HL-60 (cell line): ENCODE measurements around the gene ITIH3.

ENCODE experiments used
- DNase-seq, 2 experiments: peaks; one replicate each; pipeline ENCODE4 v3.0.0-alpha.2; 2010 to 2020; ENCODE audit warnings: low read depth in 1 of 2, low spot score in 1 of 2
- H3K27ac ChIP-seq: fragments of 250-450 bp; sonication (Bioruptor Pico); replicated peaks from 2 replicates; pipeline ENCODE4 v1.5.1; 2020; ENCODE audit warnings: mild to moderate bottlenecking, moderate library complexity
- H3K27me3 ChIP-seq: fragments of 250-450 bp; sonication (Bioruptor Pico); 2 replicates; pipeline ENCODE4 v1.5.1; 2021; ENCODE audit warnings: mild to moderate bottlenecking, moderate library complexity; ENCODE audit not compliant: insufficient read depth, poor library complexity, severe bottlenecking
- H3K4me3 ChIP-seq: replicated peaks from 2 replicates; pipeline ENCODE4 v1.5.1; 2011; ENCODE audit warnings: mild to moderate bottlenecking, control low read depth, low read length; ENCODE audit not compliant: insufficient read depth
- GABPA ChIP-seq: IDR thresholded peaks from 2 replicates; pipeline ENCODE4 v1.6.1; 2012; ENCODE audit warnings: low read depth
- POLR2AphosphoS5 ChIP-seq: IDR thresholded peaks from 2 replicates; pipeline ENCODE4 v1.6.1; 2012; ENCODE audit warnings: low read depth
- SPI1 ChIP-seq: IDR thresholded peaks from 2 replicates; pipeline ENCODE4 v1.6.1; 2012; ENCODE audit warnings: low read depth, mild to moderate bottlenecking, borderline replicate concordance
- TF ChIP-seq, protein P1 (sequence below): IDR thresholded peaks from 2 replicates; pipeline ENCODE4 v1.6.1; 2012; ENCODE audit warnings: low read depth; ENCODE audit not compliant: insufficient replicate concordance
- TF ChIP-seq, protein P2 (sequence below): IDR thresholded peaks from one replicate; pipeline ENCODE4 v1.5.1; 2011; ENCODE audit warnings: low read length, control low read depth, inconsistent platforms; ENCODE audit not compliant: insufficient read depth

Gene ITIH3

DNA sequence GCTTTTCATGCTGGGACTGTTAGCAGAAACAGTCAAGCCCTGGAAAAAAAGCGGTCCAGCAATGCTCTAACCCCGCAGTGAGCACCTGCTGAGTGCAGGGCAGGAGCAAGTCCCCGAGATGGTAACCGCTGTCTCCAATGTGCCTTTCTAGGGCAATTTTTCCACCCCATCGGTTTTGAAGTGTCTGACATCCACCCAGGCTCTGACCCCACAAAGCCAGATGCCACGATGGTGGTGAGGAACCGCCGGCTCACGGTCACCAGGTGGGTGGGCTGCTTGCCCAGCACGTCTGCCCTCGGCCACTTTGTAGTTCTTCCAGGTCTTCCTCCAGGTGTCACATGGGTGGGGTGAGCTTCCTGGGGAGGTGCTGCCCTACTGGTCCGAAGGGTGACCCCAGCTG, 3.2 kb upstream of the ITIH3 start:
- H3K4me3 ChIP-seq, result no peak overlapping the region
- no peaks in the 10 kb centered on the region for H3K27me3 ChIP-seq
- no peak overlapping the region for H3K27ac ChIP-seq
- DNase-seq, result no peak
- TF ChIP-seq, protein P1, sequence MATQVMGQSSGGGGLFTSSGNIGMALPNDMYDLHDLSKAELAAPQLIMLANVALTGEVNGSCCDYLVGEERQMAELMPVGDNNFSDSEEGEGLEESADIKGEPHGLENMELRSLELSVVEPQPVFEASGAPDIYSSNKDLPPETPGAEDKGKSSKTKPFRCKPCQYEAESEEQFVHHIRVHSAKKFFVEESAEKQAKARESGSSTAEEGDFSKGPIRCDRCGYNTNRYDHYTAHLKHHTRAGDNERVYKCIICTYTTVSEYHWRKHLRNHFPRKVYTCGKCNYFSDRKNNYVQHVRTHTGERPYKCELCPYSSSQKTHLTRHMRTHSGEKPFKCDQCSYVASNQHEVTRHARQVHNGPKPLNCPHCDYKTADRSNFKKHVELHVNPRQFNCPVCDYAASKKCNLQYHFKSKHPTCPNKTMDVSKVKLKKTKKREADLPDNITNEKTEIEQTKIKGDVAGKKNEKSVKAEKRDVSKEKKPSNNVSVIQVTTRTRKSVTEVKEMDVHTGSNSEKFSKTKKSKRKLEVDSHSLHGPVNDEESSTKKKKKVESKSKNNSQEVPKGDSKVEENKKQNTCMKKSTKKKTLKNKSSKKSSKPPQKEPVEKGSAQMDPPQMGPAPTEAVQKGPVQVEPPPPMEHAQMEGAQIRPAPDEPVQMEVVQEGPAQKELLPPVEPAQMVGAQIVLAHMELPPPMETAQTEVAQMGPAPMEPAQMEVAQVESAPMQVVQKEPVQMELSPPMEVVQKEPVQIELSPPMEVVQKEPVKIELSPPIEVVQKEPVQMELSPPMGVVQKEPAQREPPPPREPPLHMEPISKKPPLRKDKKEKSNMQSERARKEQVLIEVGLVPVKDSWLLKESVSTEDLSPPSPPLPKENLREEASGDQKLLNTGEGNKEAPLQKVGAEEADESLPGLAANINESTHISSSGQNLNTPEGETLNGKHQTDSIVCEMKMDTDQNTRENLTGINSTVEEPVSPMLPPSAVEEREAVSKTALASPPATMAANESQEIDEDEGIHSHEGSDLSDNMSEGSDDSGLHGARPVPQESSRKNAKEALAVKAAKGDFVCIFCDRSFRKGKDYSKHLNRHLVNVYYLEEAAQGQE, result no peak
- TF ChIP-seq GABPA (no peak), SPI1 (no peak), POLR2AphosphoS5 (no peak)
- TF ChIP-seq, protein P2, sequence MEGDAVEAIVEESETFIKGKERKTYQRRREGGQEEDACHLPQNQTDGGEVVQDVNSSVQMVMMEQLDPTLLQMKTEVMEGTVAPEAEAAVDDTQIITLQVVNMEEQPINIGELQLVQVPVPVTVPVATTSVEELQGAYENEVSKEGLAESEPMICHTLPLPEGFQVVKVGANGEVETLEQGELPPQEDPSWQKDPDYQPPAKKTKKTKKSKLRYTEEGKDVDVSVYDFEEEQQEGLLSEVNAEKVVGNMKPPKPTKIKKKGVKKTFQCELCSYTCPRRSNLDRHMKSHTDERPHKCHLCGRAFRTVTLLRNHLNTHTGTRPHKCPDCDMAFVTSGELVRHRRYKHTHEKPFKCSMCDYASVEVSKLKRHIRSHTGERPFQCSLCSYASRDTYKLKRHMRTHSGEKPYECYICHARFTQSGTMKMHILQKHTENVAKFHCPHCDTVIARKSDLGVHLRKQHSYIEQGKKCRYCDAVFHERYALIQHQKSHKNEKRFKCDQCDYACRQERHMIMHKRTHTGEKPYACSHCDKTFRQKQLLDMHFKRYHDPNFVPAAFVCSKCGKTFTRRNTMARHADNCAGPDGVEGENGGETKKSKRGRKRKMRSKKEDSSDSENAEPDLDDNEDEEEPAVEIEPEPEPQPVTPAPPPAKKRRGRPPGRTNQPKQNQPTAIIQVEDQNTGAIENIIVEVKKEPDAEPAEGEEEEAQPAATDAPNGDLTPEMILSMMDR, result no peak

DNA sequence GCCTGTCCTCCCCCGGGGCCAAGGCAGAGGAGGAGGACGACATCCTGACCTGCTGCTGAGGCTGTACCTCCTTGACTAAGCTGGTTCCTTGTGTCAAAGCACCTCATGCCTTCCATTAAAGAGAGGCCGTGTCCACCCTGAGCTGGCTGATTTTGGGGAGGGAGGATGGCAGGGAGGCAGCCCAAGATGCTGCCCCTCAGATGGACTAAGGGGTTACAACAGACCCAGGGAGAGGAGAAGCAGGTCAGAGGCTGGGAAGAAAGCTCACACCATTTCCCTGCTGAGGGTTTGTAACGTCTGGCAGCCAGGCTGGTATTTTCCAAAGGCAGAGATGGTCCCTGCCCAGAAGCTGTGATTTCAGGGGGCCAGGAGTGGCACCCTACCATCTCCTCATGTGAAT, 2.7 kb upstream of the ITIH3 start:
- H3K4me3 ChIP-seq, result no peak overlapping the region
- TF ChIP-seq, protein P2, result no peak
- TF ChIP-seq POLR2AphosphoS5 (no peak), SPI1 (no peak), GABPA (no peak)
- TF ChIP-seq, protein P1, result no peak
- no peaks in the 10 kb centered on the region for H3K27me3 ChIP-seq
- no peak for DNase-seq
- H3K27ac ChIP-seq, result no peak overlapping the region

DNA sequence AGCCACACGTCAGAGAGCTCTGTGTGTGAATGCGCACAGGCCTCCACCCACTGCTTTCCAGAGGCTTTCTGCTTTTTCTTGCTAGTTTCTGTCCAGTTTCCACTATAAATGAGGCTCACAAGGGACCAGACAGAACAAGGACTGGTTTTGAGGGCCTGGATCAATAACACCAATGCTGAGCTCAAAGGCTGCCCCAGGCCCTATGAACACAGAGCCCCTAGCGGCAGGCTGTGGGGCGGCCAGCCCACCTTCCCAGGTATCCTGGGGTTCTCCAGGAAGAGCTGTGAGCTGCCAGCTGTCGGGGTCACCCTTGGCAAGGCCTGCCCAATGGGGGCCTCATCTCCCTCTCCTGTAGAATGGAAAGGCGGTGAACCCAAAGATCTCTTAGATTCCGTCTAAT, 2.2 kb upstream of the ITIH3 start:
- no peak for TF ChIP-seq POLR2AphosphoS5
- no peak for TF ChIP-seq GABPA
- TF ChIP-seq, protein P1, result no peak
- TF ChIP-seq, protein P2, result no peak
- no peak for TF ChIP-seq SPI1
- no peak for DNase-seq
- H3K27me3 ChIP-seq, result no peaks in the 10 kb centered on the region

More for the DNA sequence above, 2.2 kb upstream of the ITIH3 start:
- H3K4me3 ChIP-seq, result no peak overlapping the region
- H3K27ac ChIP-seq, result no peak overlapping the region
